Activated T-cell treated with anti-CD3 and anti-CD28 coated beads, Interleukin-2, amount 50 U/mL, for 4 hours (primary cell): ENCODE data around the gene FBXL17. TPM values are rescaled to one million over a fixed set of nuclear protein-coding genes. Genes with fewer than 3 reads are reported as not detected.
A peak's percentile ranks its signal among the peaks of the same experiment; 100 is the strongest.

Experiments used
- ATAC-seq, 2 donors: fragments of 200-7000 bp; cut with Tn5 transposase; one replicate each; pipeline ENCODE4 v1.10.0; 2021
- DNase-seq: peaks from one replicate; pipeline ENCODE4 v3.0.0-alpha.2; 2020
- H3K27me3 Mint-ChIP-seq: one replicate; pipeline ENCODE4 v1.8.0; 2021; ENCODE audit warnings: low read depth, mixed read lengths
- H3K36me3 Mint-ChIP-seq: one replicate; pipeline ENCODE4 v1.8.0; 2022; ENCODE audit warnings: mixed read lengths; ENCODE audit not compliant: insufficient read depth
- H3K4me1 Mint-ChIP-seq: one replicate; pipeline ENCODE4 v1.8.0; 2021; ENCODE audit warnings: low read depth, mixed read lengths
- H3K4me3 Mint-ChIP-seq: one replicate; pipeline ENCODE4 v1.8.0; 2021; ENCODE audit warnings: mild to moderate bottlenecking, moderate library complexity, mixed read lengths
- H3K9me3 Mint-ChIP-seq: one replicate; pipeline ENCODE4 v1.8.0; 2021; ENCODE audit warnings: mixed read lengths
- total RNA-seq, 3 donors: library from RNA; stranded (reverse); gene quantifications; one replicate each; pipeline ENCODE4 v1.2.1, GENCODE V29; 2021

FBXL17 gene
- total RNA-seq, 3 donors from 2014 or later: 5.9 to 6.6 (median 6.5) TPM

DNA sequence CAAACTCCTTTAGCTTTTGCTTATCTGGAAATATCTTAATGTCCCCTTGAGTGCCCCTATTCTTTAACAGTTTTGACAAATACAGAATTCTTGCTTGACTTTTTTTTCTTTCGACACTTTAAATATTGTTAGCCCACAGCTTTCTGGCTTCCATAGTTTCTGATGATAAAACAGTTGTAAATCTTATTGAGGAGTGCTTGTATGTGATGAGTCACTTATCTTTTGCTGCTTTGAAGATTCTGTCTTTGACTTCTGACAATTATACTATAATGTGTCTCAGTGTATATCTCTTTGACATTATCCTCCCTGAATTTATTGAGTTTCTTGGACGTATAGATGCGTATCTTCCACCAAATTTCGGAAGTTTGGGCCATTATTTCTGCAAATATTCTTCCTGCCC lies 21.6 kb downstream of the FBXL17 start:
- peaks cover 4% of the 10 kb centered on the region for H3K4me1 Mint-ChIP-seq
- DNase-seq: no peak

DNA sequence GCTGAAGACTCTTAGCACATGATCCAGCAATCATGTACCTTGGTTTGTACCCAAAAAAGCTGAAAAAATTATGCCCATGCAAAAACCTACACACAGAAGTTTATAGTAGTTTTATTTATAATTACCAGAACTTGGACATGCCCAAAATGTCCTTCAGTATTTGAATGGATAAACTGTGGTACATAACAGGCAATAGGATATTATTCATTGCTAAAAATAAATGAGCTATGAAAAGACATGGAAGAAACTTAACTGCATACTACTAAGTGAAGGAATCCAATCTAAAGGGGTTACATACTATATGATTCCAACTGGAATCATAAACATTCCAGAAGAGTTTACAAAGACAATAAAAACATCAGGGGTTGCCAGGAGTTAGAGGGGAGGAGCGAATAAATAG lies 25.6 kb downstream of the FBXL17 start:
- H3K4me3 Mint-ChIP-seq: no peak overlapping the region

More for the DNA sequence above, 21.6 kb downstream of the FBXL17 start:
- ATAC-seq: no peak
- H3K36me3 Mint-ChIP-seq: peaks cover 13% of the 10 kb centered on the region
- no peak overlapping the region for H3K4me3 Mint-ChIP-seq
- H3K27me3 Mint-ChIP-seq: no peaks in the 10 kb centered on the region
- H3K9me3 Mint-ChIP-seq: no peaks in the 10 kb centered on the region

DNA sequence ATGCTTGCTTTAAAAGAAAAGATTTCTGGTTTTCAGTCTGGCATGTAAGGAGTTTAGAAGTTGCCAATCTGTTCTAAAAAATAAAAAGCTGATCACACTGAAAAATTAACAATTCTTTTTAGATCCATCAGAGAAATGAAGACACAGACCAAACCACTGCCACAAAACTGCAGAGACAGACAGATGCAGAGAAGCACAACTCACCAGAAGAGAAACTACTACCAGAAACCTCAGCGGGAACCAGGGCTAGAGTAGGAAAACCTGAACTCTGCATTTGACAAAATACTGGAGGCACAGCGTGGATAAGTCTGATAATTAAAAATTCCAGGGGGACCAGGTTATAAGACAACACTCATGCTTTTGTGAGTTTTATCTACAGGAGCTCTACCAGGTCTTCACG lies 28.8 kb downstream of the FBXL17 start:
- DNase-seq: no peak
- Mint-ChIP-seq H3K27me3 (no peaks in the 10 kb centered on the region), H3K36me3 (no peaks in the 10 kb centered on the region)

More for the DNA sequence above, 25.6 kb downstream of the FBXL17 start:
- no peaks in the 10 kb centered on the region for H3K27me3 Mint-ChIP-seq
- H3K36me3 Mint-ChIP-seq: peaks cover 10% of the 10 kb centered on the region
- no peaks in the 10 kb centered on the region for H3K9me3 Mint-ChIP-seq
- DNase-seq: no peak
- peaks cover 6% of the 10 kb centered on the region for H3K4me1 Mint-ChIP-seq
- ATAC-seq: no peak

DNA sequence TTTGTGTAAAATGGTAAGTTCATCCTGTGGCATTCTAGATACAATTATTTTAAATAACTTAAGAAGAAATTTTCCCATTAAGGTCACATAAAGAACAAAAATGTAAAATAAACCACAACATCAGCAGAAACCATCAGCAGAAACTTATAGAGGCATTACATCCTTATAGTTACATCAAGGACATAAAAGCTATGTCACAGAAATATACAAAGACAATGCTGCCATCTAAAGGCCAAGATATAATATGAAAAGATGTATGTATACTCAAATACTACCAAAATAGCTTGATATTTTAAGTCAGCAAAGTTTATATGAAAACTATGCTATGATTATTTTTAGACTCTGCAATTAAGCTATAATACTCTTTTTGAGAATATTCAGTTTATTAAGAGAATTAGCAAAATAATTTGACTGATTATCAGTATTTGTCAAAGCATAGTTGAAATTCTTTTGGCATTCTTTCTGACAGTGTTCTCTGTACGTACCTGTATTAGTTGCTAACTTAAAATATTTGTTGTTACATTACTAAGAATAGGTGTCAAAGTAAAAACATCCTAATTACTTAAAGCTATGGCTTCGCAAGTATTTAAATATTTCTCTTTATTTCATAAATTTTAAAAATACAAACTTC lies 36.2 kb downstream of the FBXL17 start:
- peak; percentile 38 to 46 for ATAC-seq
- Mint-ChIP-seq H3K36me3 (peaks cover 5% of the 10 kb centered on the region), H3K4me1 (no peaks in the 10 kb centered on the region), H3K4me3 (no peak overlapping the region), H3K9me3 (no peaks in the 10 kb centered on the region), H3K27me3 (no peaks in the 10 kb centered on the region)
- no peak for DNase-seq

More for the DNA sequence above, 28.8 kb downstream of the FBXL17 start:
- no peaks in the 10 kb centered on the region for H3K9me3 Mint-ChIP-seq
- no peak overlapping the region for H3K4me3 Mint-ChIP-seq
- ATAC-seq: no peak
- peaks cover 2% of the 10 kb centered on the region for H3K4me1 Mint-ChIP-seq

DNA sequence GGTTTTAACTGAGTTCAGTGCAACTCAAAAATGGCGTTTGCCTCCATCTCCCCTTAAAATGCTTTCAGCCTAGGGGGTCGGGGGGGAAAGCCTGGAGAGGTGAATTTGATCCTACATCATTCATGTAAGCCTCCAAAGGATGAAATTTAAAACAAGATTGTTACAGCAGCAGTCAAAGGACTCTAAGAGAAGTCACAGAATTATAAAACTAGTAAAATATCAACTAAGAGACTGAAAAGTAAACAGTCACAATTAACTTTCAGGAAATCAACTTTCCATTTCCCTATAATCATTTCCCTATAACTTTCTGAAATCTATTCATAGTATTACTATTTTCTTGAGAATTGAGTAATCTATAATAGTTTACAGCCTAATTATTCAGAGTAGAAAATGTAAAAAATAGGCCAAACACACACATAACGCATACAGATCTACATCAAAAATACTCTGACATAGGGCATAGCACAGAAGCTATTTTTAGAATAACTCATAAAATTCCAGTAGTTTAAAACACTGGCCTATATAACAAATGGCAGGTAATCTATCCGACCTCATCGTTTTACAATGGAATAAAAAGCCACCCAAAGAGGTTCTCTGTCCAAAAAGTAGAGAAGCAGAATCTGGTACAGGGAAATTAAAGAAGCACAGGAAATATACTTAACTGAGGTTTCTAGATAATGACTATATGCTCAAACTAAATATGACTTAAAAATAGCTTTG lies 37.6 kb downstream of the FBXL17 start:
- no peaks in the 10 kb centered on the region for H3K4me1 Mint-ChIP-seq

DNA sequence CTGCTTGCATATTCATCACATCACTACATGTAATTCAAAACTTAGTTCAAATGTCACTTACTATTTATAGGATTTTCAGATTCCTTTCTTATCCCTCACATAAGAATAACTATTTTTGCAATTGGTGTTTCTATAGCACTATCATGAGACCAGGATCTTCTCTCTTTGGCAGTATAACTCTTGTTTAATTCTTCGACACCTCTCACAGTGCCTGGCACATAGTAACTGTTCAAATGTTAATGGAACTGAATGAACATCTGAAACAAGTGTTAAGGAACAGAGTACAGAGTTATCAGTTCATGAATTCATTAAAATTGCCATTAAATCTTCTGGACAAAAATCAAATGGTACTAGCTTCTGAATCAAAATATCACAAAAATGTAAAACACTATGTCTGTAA lies 40.0 kb downstream of the FBXL17 start:
- Mint-ChIP-seq H3K9me3 (no peaks in the 10 kb centered on the region), H3K36me3 (peaks cover 11% of the 10 kb centered on the region), H3K4me3 (no peak overlapping the region), H3K4me1 (no peaks in the 10 kb centered on the region), H3K27me3 (no peaks in the 10 kb centered on the region)
- DNase-seq (no peak), ATAC-seq (no peak)

More for the DNA sequence above, 37.6 kb downstream of the FBXL17 start:
- Mint-ChIP-seq H3K4me3 (no peak overlapping the region), H3K27me3 (no peaks in the 10 kb centered on the region), H3K36me3 (peaks cover 8% of the 10 kb centered on the region), H3K9me3 (no peaks in the 10 kb centered on the region)
- ATAC-seq (no peak), DNase-seq (no peak)

DNA sequence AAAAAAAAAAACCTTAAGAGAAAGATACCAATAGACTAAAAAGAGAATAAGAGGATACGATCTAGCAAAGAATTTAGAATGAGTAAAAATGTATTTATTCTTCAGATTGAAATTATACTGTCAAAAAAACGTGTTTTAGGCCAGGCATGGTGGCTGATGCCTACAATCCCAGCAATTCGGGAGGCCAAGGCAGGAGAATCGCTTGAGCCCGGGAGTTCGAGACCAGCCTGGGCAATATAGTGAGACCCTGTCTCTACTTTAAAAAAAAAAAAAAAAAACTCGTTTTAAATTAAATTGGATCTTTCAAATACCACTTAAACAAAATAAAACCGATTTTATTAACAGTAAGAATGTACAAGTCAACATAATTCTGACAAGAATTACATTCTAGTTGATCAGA lies 41.8 kb downstream of the FBXL17 start:
- no peak for ATAC-seq
- Mint-ChIP-seq H3K27me3 (no peaks in the 10 kb centered on the region), H3K9me3 (no peaks in the 10 kb centered on the region), H3K36me3 (peaks cover 11% of the 10 kb centered on the region), H3K4me1 (no peaks in the 10 kb centered on the region), H3K4me3 (no peak overlapping the region)
- DNase-seq: no peak

DNA sequence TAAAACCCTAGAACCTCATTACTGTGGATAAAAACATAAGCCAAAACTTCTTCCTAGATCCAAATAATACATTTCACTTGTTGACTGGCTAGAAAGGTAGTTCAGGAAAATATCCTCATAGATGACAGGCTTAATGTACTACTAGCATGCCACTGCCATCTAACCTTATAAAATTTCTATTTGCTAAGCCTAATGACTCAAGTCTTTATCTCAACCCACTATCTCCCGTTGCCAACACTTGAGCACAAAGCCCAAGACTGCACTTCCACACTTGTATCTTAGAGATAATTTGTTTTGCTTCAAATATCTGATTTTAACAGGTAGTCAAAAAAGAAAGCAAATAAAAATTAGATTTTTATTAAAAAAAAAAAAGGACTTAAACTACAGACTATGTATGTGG lies 42.7 kb downstream of the FBXL17 start:
- Mint-ChIP-seq H3K4me3 (no peak overlapping the region), H3K27me3 (no peaks in the 10 kb centered on the region), H3K36me3 (peaks cover 16% of the 10 kb centered on the region), H3K4me1 (no peaks in the 10 kb centered on the region), H3K9me3 (no peaks in the 10 kb centered on the region)
- ATAC-seq: no peak
- no peak for DNase-seq

DNA sequence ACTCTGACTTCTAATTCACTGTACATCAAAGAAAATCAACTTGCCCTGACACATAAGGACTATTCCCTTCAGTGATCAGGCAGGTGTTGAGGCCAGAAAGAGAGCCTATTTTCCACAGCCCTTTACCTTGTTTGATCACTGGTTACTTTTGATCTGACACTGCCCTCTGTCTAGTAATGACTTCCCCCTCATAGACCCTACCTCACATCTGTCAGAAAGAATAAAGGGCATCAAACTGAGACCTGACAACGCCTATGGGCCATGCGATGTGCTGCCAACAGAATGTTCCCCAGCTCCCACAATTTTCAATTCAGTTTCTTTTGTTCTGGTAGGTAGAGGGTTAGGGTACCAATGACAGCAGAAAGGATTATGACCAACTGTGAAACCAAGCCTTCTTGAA lies 47.7 kb downstream of the FBXL17 start:
- Mint-ChIP-seq H3K27me3 (no peaks in the 10 kb centered on the region), H3K9me3 (no peaks in the 10 kb centered on the region), H3K36me3 (peaks cover 17% of the 10 kb centered on the region), H3K4me3 (no peak overlapping the region), H3K4me1 (peaks cover 2% of the 10 kb centered on the region)
- no peak for DNase-seq
- no peak for ATAC-seq

DNA sequence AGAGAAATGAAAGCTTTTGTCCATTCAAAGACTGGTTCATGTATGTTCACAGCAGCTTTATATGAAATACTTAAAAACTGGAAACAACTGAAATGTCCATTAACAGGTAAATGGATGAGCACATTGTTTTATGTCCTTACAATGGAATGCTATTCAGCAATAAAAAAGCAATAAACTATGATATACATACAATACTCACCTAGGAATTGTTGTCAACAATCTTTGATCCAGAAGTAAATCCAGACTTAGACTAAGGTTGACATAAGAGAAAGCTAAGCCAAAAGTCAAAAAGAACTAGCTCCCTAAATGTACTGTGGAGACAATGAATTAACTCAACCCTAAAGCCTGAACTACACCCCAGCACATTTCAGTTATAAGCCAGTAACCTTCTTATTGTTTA lies 54.9 kb downstream of the FBXL17 start:
- Mint-ChIP-seq H3K36me3 (peaks cover 40% of the 10 kb centered on the region), H3K27me3 (no peaks in the 10 kb centered on the region), H3K9me3 (peaks cover 6% of the 10 kb centered on the region), H3K4me1 (no peaks in the 10 kb centered on the region), H3K4me3 (no peak overlapping the region)
- DNase-seq (no peak), ATAC-seq (no peak)

DNA sequence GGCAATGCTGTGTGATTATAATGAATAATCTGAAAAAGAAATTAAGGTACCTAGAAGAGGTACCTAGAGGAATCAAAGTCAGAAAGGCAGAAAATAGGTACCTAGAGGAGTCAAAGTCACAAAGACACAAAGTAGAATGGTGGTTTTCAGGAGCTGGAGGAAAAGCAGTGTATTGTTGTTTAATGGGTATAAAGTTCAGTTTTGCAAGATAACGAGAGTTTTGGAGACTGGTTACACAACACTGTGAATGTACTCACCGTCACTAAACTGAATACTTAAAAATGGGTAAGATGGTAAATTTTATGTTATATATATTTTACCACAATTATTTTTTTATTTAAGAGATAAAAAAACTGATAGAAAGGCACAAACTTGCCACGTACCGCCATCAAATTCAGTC lies 57.0 kb downstream of the FBXL17 start:
- Mint-ChIP-seq H3K4me1 (peaks cover 1% of the 10 kb centered on the region), H3K36me3 (peaks cover 36% of the 10 kb centered on the region), H3K4me3 (no peak overlapping the region), H3K9me3 (peaks cover 6% of the 10 kb centered on the region), H3K27me3 (no peaks in the 10 kb centered on the region)
- no peak for DNase-seq
- ATAC-seq: no peak

DNA sequence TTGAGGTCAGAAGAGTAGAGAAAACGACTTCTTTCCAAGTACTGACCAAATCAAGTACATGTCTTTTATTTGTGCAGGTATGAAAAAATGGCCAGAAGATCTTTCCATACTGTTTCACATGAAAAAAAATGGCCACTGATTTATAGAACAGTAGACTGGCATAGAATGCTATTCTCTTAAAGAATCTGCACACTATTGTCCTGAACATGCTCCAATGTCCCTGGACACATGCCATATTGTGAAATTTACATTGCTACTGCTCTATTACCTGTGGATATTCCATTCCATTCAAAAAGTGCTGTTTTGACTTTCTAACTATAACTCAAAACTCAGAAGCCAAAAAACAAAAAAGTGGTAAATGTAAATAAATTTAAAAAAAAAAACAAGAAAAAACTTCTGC lies 60.6 kb downstream of the FBXL17 start:
- H3K36me3 Mint-ChIP-seq: peaks cover 22% of the 10 kb centered on the region
- H3K9me3 Mint-ChIP-seq: peaks cover 6% of the 10 kb centered on the region
- no peak overlapping the region for H3K4me3 Mint-ChIP-seq
- no peaks in the 10 kb centered on the region for H3K27me3 Mint-ChIP-seq
- H3K4me1 Mint-ChIP-seq: peaks cover 3% of the 10 kb centered on the region
- DNase-seq (no peak), ATAC-seq (no peak)

DNA sequence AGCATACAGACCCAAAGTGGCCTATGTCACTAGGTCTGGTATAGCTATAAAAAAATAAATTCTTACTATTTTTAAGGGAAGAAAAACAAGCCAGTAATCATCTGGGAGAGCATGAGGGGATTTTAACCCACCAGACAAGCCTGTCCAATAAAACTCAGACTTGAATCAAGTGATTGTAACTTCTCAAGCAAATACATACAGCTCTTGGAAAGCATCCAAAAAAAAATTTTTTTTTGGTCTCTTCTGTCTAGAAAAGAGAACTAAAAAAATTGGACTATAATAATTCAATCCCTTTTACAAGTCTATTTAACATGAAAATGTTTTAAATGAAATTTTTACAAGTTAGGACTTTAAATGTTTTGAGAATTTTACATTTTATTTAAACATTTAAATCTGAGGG lies 61.7 kb downstream of the FBXL17 start:
- no peaks in the 10 kb centered on the region for H3K9me3 Mint-ChIP-seq
- peaks cover 3% of the 10 kb centered on the region for H3K4me1 Mint-ChIP-seq
- DNase-seq (no peak), ATAC-seq (no peak)
- H3K4me3 Mint-ChIP-seq: no peak overlapping the region
- no peaks in the 10 kb centered on the region for H3K27me3 Mint-ChIP-seq
- H3K36me3 Mint-ChIP-seq: peaks cover 13% of the 10 kb centered on the region

DNA sequence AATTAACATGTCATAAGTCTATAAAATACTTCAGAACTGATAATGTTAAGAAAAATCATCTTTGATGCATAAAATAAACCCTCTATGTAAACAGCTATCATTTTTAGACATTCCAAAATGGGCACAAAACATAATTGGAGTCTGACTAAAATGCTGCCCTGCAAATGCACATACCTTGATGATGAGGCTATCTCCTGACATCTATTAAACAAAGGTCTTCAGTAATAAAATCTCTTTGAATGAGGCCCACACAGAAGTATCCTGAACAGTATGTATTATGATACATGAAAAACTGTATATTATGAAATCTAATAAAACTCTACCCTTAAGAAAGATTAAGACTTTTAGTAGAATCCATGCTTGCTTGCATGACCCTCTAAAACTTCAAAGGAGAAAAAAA lies 66.1 kb downstream of the FBXL17 start:
- Mint-ChIP-seq H3K27me3 (no peaks in the 10 kb centered on the region), H3K4me3 (no peak overlapping the region), H3K36me3 (peaks cover 5% of the 10 kb centered on the region), H3K9me3 (no peaks in the 10 kb centered on the region), H3K4me1 (peaks cover 3% of the 10 kb centered on the region)
- DNase-seq: no peak
- ATAC-seq: no peak

DNA sequence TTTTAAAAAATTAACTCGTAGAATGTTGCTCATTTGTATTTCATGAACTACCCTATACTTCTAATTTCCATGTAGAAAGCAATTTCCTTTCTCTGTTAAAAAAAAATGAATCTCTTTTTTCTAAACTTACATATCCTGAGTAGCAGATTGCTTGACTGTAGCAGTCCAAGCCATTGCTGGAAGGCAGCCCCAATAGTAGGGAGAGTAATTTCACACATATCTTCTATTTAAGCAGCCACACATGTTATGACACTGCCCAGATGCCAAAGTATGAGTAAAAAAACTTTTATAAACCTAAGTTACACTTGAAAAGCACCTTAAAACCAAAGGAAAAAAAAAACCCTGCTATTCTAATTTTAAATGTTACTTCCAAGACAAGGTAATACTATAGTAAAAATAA lies 69.6 kb downstream of the FBXL17 start:
- DNase-seq (no peak), ATAC-seq (no peak)
- Mint-ChIP-seq H3K36me3 (peaks cover 3% of the 10 kb centered on the region), H3K27me3 (no peaks in the 10 kb centered on the region), H3K4me1 (no peaks in the 10 kb centered on the region), H3K4me3 (no peak overlapping the region), H3K9me3 (no peaks in the 10 kb centered on the region)
